ENCODE measurements around the gene ACSBG1. TPM values are rescaled to one million over a fixed set of nuclear protein-coding genes. Genes with fewer than 3 reads are reported as not detected.

ACSBG1 gene
- polyA plus RNA-seq, 1 donor from 2014 or later = 0.32 TPM

- Histone ChIP-seq H3K36me3 (ENCODE audit: insufficient read depth, low read length) (no peaks in the 10 kb centered on the region), H3K9ac (ENCODE audit: low read length) (no peak overlapping the region), H3K79me2 (replicated peaks; ENCODE audit: insufficient read depth, low read length) (no peaks in the 10 kb centered on the region), H3K4me2 (ENCODE audit: low read length) (no peak overlapping the region), H3K9me2 (ENCODE audit: insufficient read depth, low read length) (no peaks in the 10 kb centered on the region), H3K9me3 (ENCODE audit: low read length) (no peaks in the 10 kb centered on the region), H3F3A (ENCODE audit: insufficient read depth, low read length, poor library complexity, severe bottlenecking) (no peaks in the 10 kb centered on the region), H3K27ac (ENCODE audit: low read length) (no peak overlapping the region), H4K20me1 (ENCODE audit: insufficient read depth) (no peaks in the 10 kb centered on the region), H3K27me3 (ENCODE audit: insufficient read depth, low read depth, low read length) (peaks cover 18% of the 10 kb centered on the region), H3K4me3 (ENCODE audit: low read length) (no peak overlapping the region), H2AFZ (ENCODE audit: low read depth, low read length) (no peak overlapping the region)
- TF ChIP-seq EP300 (conservative IDR thresholded peaks at IDR 0.05; ENCODE audit: poor library complexity, severe bottlenecking) (no peak), POLR2AphosphoS5 (IDR thresholded peaks at IDR 0.05) (no peak), MXI1 (conservative IDR thresholded peaks at IDR 0.05; ENCODE audit: poor library complexity, severe bottlenecking) (no peak), RAD21 (conservative IDR thresholded peaks at IDR 0.05) (no peak), EZH2 (IDR thresholded peaks at IDR 0.05; ENCODE audit: borderline replicate concordance, insufficient read depth, low read length, poor library complexity, severe bottlenecking) (no peak), CTCF (IDR thresholded peaks at IDR 0.05; ENCODE audit: poor library complexity, severe bottlenecking) (no peak), TAF1 (IDR thresholded peaks at IDR 0.05; ENCODE audit: low read depth) (no peak), REST (IDR thresholded peaks at IDR 0.05; ENCODE audit: borderline replicate concordance) (no peak), SMC3 (conservative IDR thresholded peaks at IDR 0.05; ENCODE audit: poor library complexity) (no peak)
Measured at GRCh38 chr15:78266229-78266628, 31.9 kb upstream of the ACSBG1 start.

- TF ChIP-seq SMC3 (conservative IDR thresholded peaks at IDR 0.05; ENCODE audit: poor library complexity) = no peak
- TF ChIP-seq RAD21 (conservative IDR thresholded peaks at IDR 0.05) = no peak
- no peak for TF ChIP-seq REST (IDR thresholded peaks at IDR 0.05; ENCODE audit: borderline replicate concordance)
- no peak for TF ChIP-seq TAF1 (IDR thresholded peaks at IDR 0.05; ENCODE audit: low read depth)
- no peak for TF ChIP-seq CTCF (IDR thresholded peaks at IDR 0.05; ENCODE audit: poor library complexity, severe bottlenecking)
- TF ChIP-seq EP300 (conservative IDR thresholded peaks at IDR 0.05; ENCODE audit: poor library complexity, severe bottlenecking) = no peak
- no peak for TF ChIP-seq POLR2AphosphoS5 (IDR thresholded peaks at IDR 0.05)
- TF ChIP-seq EZH2 (IDR thresholded peaks at IDR 0.05; ENCODE audit: borderline replicate concordance, insufficient read depth, low read length, poor library complexity, severe bottlenecking) = no peak
- no peak for TF ChIP-seq MXI1 (conservative IDR thresholded peaks at IDR 0.05; ENCODE audit: poor library complexity, severe bottlenecking)
- Histone ChIP-seq H3K27me3 (ENCODE audit: insufficient read depth, low read depth, low read length) (peaks cover 18% of the 10 kb centered on the region), H4K20me1 (ENCODE audit: insufficient read depth) (no peaks in the 10 kb centered on the region), H3F3A (ENCODE audit: insufficient read depth, low read length, poor library complexity, severe bottlenecking) (no peaks in the 10 kb centered on the region), H3K27ac (ENCODE audit: low read length) (no peak overlapping the region), H3K36me3 (ENCODE audit: insufficient read depth, low read length) (no peaks in the 10 kb centered on the region), H3K4me3 (ENCODE audit: low read length) (no peak overlapping the region), H3K9ac (ENCODE audit: low read length) (no peak overlapping the region), H3K4me2 (ENCODE audit: low read length) (no peak overlapping the region), H3K79me2 (replicated peaks; ENCODE audit: insufficient read depth, low read length) (no peaks in the 10 kb centered on the region), H2AFZ (ENCODE audit: low read depth, low read length) (no peak overlapping the region), H3K9me3 (ENCODE audit: low read length) (no peaks in the 10 kb centered on the region), H3K9me2 (ENCODE audit: insufficient read depth, low read length) (no peaks in the 10 kb centered on the region)
Measured at GRCh38 chr15:78265752-78266224, 31.4 kb upstream of the ACSBG1 start.
